SK-N-SH treated with all-trans-retinoic acid at 6 μM for 48 hours (cell line): ENCODE data around the gene BBC3.

Source experiments
- ATAC-seq: fragments of 200-7000 bp; cut with Tn5 transposase; 3 replicates; pipeline ENCODE4 v1.9.1; 2020; ENCODE audit warnings: mild to moderate bottlenecking, moderate library complexity
- ARNTL ChIP-seq: fragments of 450-650 bp; formaldehyde crosslinking; IDR thresholded peaks from 2 replicates; pipeline ENCODE4 v1.5.0; 2020; ENCODE audit warnings: low read depth, mild to moderate bottlenecking, moderate library complexity, borderline replicate concordance
- BACH2 ChIP-seq: fragments of 250-450 bp; sonication (Bioruptor Pico); IDR thresholded peaks from 2 replicates; pipeline ENCODE4 v1.9.0; 2021; ENCODE audit warnings: mild to moderate bottlenecking, borderline replicate concordance
- CREB5 ChIP-seq: fragments of 250-450 bp; sonication (Bioruptor Pico); IDR thresholded peaks from 2 replicates; pipeline ENCODE4 v1.5.1; 2020; ENCODE audit warnings: low read depth, mild to moderate bottlenecking, moderate library complexity
- CSDC2 ChIP-seq: fragments of 250-450 bp; sonication (Bioruptor Pico); IDR thresholded peaks from 2 replicates; pipeline ENCODE4 v1.5.0; 2020; ENCODE audit warnings: mild to moderate bottlenecking, moderate library complexity
- CSRNP3 ChIP-seq: fragments of 250-450 bp; sonication (Bioruptor Pico); IDR thresholded peaks from 2 replicates; pipeline ENCODE4 v1.5.1; 2021; ENCODE audit warnings: mild to moderate bottlenecking, moderate library complexity
- ESRRG ChIP-seq: fragments of 250-450 bp; sonication (Bioruptor Pico); IDR thresholded peaks from 2 replicates; pipeline ENCODE4 v1.6.1; 2021; ENCODE audit warnings: mild to moderate bottlenecking
- GLIS3 ChIP-seq: fragments of 250-450 bp; sonication (Bioruptor Pico); IDR thresholded peaks from 2 replicates; pipeline ENCODE4 v1.5.0; 2020; ENCODE audit warnings: mild to moderate bottlenecking, moderate library complexity
- ISL1 ChIP-seq: fragments of 250-450 bp; sonication (Bioruptor Pico); IDR thresholded peaks from 2 replicates; pipeline ENCODE4 v2.1.2; 2022; ENCODE audit warnings: mild to moderate bottlenecking, moderate library complexity
- PATZ1 ChIP-seq: fragments of 250-450 bp; sonication (Bioruptor Pico); IDR thresholded peaks from 2 replicates; pipeline ENCODE4 v1.8.0; 2020; ENCODE audit warnings: mild to moderate bottlenecking, moderate library complexity, borderline replicate concordance
- PPARA ChIP-seq: fragments of 250-450 bp; sonication (Bioruptor Pico); IDR thresholded peaks from 2 replicates; pipeline ENCODE4 v1.5.0; 2020; ENCODE audit warnings: mild to moderate bottlenecking, borderline replicate concordance
- RARB ChIP-seq: fragments of 250-450 bp; sonication (Bioruptor Pico); IDR thresholded peaks from 2 replicates; pipeline ENCODE4 v1.8.0; 2021; ENCODE audit warnings: mild to moderate bottlenecking, moderate library complexity
- SNAI2 ChIP-seq: fragments of 250-450 bp; sonication (Bioruptor Pico); IDR thresholded peaks from 2 replicates; pipeline ENCODE4 v1.5.0; 2020; ENCODE audit warnings: mild to moderate bottlenecking, moderate library complexity
- TCF4 ChIP-seq: fragments of 250-450 bp; sonication (Bioruptor Pico); IDR thresholded peaks from 2 replicates; pipeline ENCODE4 v1.8.0; 2021; ENCODE audit warnings: mild to moderate bottlenecking, moderate library complexity, borderline replicate concordance
- TSHZ2 ChIP-seq: fragments of 250-450 bp; sonication (Bioruptor Pico); IDR thresholded peaks from 2 replicates; pipeline ENCODE4 v1.5.0; 2020; ENCODE audit warnings: mild to moderate bottlenecking, moderate library complexity
- ZFP3 ChIP-seq: fragments of 250-450 bp; sonication (Bioruptor Pico); IDR thresholded peaks from 2 replicates; pipeline ENCODE4 v1.5.0; 2020; ENCODE audit warnings: mild to moderate bottlenecking, moderate library complexity
- ZFP30 ChIP-seq: fragments of 450-650 bp; formaldehyde crosslinking; IDR thresholded peaks from 2 replicates; pipeline ENCODE4 v1.5.0; 2022; ENCODE audit warnings: mild to moderate bottlenecking, moderate library complexity
- ZNF565 ChIP-seq: fragments of 450-650 bp; formaldehyde crosslinking; conservative IDR thresholded peaks from 2 replicates; pipeline ENCODE4 v1.5.0; 2020; ENCODE audit warnings: low read depth, mild to moderate bottlenecking, moderate library complexity
- ZNF70 ChIP-seq: fragments of 450-650 bp; formaldehyde crosslinking; IDR thresholded peaks from 2 replicates; pipeline ENCODE4 v1.5.0; 2020; ENCODE audit warnings: mild to moderate bottlenecking, moderate library complexity
- ZNF8 ChIP-seq: fragments of 450-650 bp; formaldehyde crosslinking; IDR thresholded peaks from 2 replicates; pipeline ENCODE4 v1.5.0; 2020; ENCODE audit warnings: mild to moderate bottlenecking, moderate library complexity

Gene BBC3

GRCh38 chr19:47197141-47197540 lies 33.9 kb downstream of the BBC3 start:
- no peak for ATAC-seq
- TF ChIP-seq ZNF565 (CRISPR knock-in tag) (no peak), CSRNP3 (no peak), ESRRG (no peak), ZFP30 (CRISPR knock-in tag) (no peak), CSDC2 (no peak), RARB (CRISPR knock-in tag) (no peak), ZNF8 (CRISPR knock-in tag) (no peak), PATZ1 (CRISPR knock-in tag) (no peak), CREB5 (CRISPR knock-in tag) (no peak), SNAI2 (CRISPR knock-in tag) (no peak)

GRCh38 chr19:47195434-47195833 lies 35.6 kb downstream of the BBC3 start:
- TF ChIP-seq GLIS3 (CRISPR knock-in tag) (no peak), PPARA (no peak), TCF4 (no peak), RARB (CRISPR knock-in tag) (no peak)
- TF ChIP-seq, all 23 proteins: peak for 0
- ATAC-seq: no peak

- peak; percentile 71 for TF ChIP-seq TCF4
- peak; percentile 33; the same call in 1 of the 2 replicates for TF ChIP-seq PATZ1 (CRISPR knock-in tag)
- 0 out of 2 replicates have a peak, but pooled peaks have one; percentile 11 for TF ChIP-seq CSDC2
- TF ChIP-seq TSHZ2 (CRISPR knock-in tag): no peak
- TF ChIP-seq ISL1 (CRISPR knock-in tag): peak; percentile 68
- TF ChIP-seq BACH2 (CRISPR knock-in tag): peak; percentile 74; the same call in 1 of the 2 replicates
- no peak for TF ChIP-seq ESRRG
- no peak for TF ChIP-seq ZFP30 (CRISPR knock-in tag)
- ATAC-seq: peak; percentile 85
These were observed 40.8 kb downstream of the BBC3 start for GRCh38 chr19:47190167-47190727.

- TF ChIP-seq TCF4: no peak
- no peak for TF ChIP-seq ZNF70 (CRISPR knock-in tag)
- no peak for TF ChIP-seq BACH2 (CRISPR knock-in tag)
- TF ChIP-seq ZNF565 (CRISPR knock-in tag): no peak
- no peak for TF ChIP-seq PATZ1 (CRISPR knock-in tag)
- TF ChIP-seq PPARA: no peak
- no peak for TF ChIP-seq ARNTL (CRISPR knock-in tag)
- TF ChIP-seq ISL1 (CRISPR knock-in tag): no peak
- TF ChIP-seq ZFP3 (CRISPR knock-in tag): no peak
- TF ChIP-seq CREB5 (CRISPR knock-in tag): no peak
- TF ChIP-seq ZFP30 (CRISPR knock-in tag): no peak
- ATAC-seq: no peak
These were observed 42.4 kb downstream of the BBC3 start for GRCh38 chr19:47188507-47189033.
